HG03520 (cell line): ENCODE results near the gene HIRIP3.
"Not testable (repeated sequence)": the region's sequence is repeated elsewhere in the genome, so short reads cannot be mapped to it uniquely, and the experiment has no call there.

Experiments
- ATAC-seq: cut with Tn5 transposase; IDR thresholded peaks from one replicate; pipeline ENCODE4 v1.9.1; 2021; ENCODE audit warnings: mild to moderate bottlenecking, moderate library complexity; ENCODE audit not compliant: unreplicated experiment

Gene HIRIP3

GRCh38 chr16:30017277-30017656 lies 21.9 kb upstream of the HIRIP3 start:
- no peak for ATAC-seq

- ATAC-seq = no peak
Measured at GRCh38 chr16:30016555-30017276, 21.3 kb upstream of the HIRIP3 start.

- not testable (repeated sequence) for ATAC-seq
Measured at GRCh38 chr16:30015450-30015849, 20.0 kb upstream of the HIRIP3 start.

GRCh38 chr16:30012598-30012997 lies 17.2 kb upstream of the HIRIP3 start:
- ATAC-seq = not testable (repeated sequence)

GRCh38 chr16:30011714-30012504 lies 16.5 kb upstream of the HIRIP3 start:
- ATAC-seq = no peak

- no peak for ATAC-seq
Measured at GRCh38 chr16:30010844-30011713, 15.7 kb upstream of the HIRIP3 start, which contains the start of gene DOC2A. Gene DOC2A (minus strand): TSS chr16:30011027. CDS start chr16:30010222, 805 bp downstream.

- ATAC-seq = no peak
Measured at GRCh38 chr16:30009990-30010843, 14.8 kb upstream of the HIRIP3 start.

GRCh38 chr16:30009085-30009862 lies 13.9 kb upstream of the HIRIP3 start:
- ATAC-seq = no peak

GRCh38 chr16:30007378-30007895 lies 12.0 kb upstream of the HIRIP3 start:
- ATAC-seq = no peak

GRCh38 chr16:30006659-30007377 lies 11.4 kb upstream of the HIRIP3 start:
- no peak for ATAC-seq

GRCh38 chr16:30006095-30006473 lies 10.7 kb upstream of the HIRIP3 start:
- no peak for ATAC-seq

GRCh38 chr16:30005341-30006094 lies 10.1 kb upstream of the HIRIP3 start:
- no peak for ATAC-seq

GRCh38 chr16:30004811-30005242 lies 9.4 kb upstream of the HIRIP3 start:
- no peak for ATAC-seq

GRCh38 chr16:30004424-30004776 lies 9.0 kb upstream of the HIRIP3 start:
- ATAC-seq = no peak

GRCh38 chr16:30003670-30004423 lies 8.4 kb upstream of the HIRIP3 start:
- ATAC-seq = no peak

- no peak for ATAC-seq
Measured at GRCh38 chr16:30002614-30003346, 7.4 kb upstream of the HIRIP3 start.
